H1 (cell line): ENCODE data around the gene MYLIP. TPM values are rescaled to one million over a fixed set of nuclear protein-coding genes. Genes with fewer than 3 reads are reported as not detected.

Experiments used
- CTCF ChIA-PET: fragments of 300-600 bp; sonication (Branson Sonifier 250); formaldehyde crosslinking; loops from one replicate; lab custom pipeline; 2021; ENCODE audit not compliant: partially characterized antibody; lab: Charles Lee
- POLR2A ChIA-PET: fragments of 300-600 bp; sonication (Branson Sonifier 250); formaldehyde crosslinking; loops from one replicate; lab custom pipeline; 2021; ENCODE audit warnings: inconsistent platforms; ENCODE audit not compliant: partially characterized antibody; lab: Charles Lee
- DNase-seq, 2 experiments: peaks; one replicate each; pipeline versions ENCODE4 v3.0.0 to v3.0.0-alpha.2; 2010 to 2022; ENCODE audit warnings: low spot score in 2 of 2, low read depth in 1 of 2, mixed read lengths in 1 of 2
- FAIRE-seq: peaks from 2 replicates; lab custom pipeline; 2011; peaks lifted over from hg19 to GRCh38; lab: Jason Lieb, UNC
- H2AFZ ChIP-seq: 2 replicates; pipeline ENCODE4 v1.8.1; 2012; ENCODE audit warnings: low read length, inconsistent platforms
- H2AK5ac ChIP-seq: 2 replicates; pipeline ENCODE4 v1.6.1; 2013; ENCODE audit warnings: low read depth, low read length
- H2BK120ac ChIP-seq: replicated peaks from 2 replicates; pipeline ENCODE3; 2013; ENCODE audit warnings: low read depth, low read length, inconsistent platforms
- H2BK12ac ChIP-seq: 2 replicates; pipeline ENCODE4 v1.6.1; 2013; ENCODE audit warnings: low read depth, low read length
- H2BK15ac ChIP-seq: 2 replicates; pipeline ENCODE4 v1.6.1; 2013; ENCODE audit warnings: low read length
- H2BK20ac ChIP-seq: 2 replicates; pipeline ENCODE4 v1.6.1; 2013; ENCODE audit warnings: low read length
- H2BK5ac ChIP-seq: 2 replicates; pipeline ENCODE4 v1.6.1; 2013; ENCODE audit warnings: low read depth, low read length
- H3K14ac ChIP-seq: 2 replicates; pipeline ENCODE4 v1.6.1; 2013; ENCODE audit warnings: inconsistent platforms; ENCODE audit not compliant: insufficient read length
- H3K18ac ChIP-seq: 2 replicates; pipeline ENCODE4 v1.6.1; 2013; ENCODE audit warnings: low read length; ENCODE audit errors: extremely low read depth
- H3K23ac ChIP-seq: 2 replicates; pipeline ENCODE4 v1.6.1; 2013; ENCODE audit warnings: inconsistent platforms; ENCODE audit not compliant: insufficient read length
- H3K23me2 ChIP-seq: 2 replicates; pipeline ENCODE4 v1.6.1; 2013; ENCODE audit warnings: low read depth, low read length
- H3K27ac ChIP-seq: 2 replicates; pipeline ENCODE4 v1.6.1; 2011; ENCODE audit warnings: low read depth, low read length, inconsistent platforms
- H3K27me3 ChIP-seq, 4 experiments: replicated peaks in 1 of 4; 1 replicate in 1 of 4; 2 replicates in 3 of 4; pipeline versions ENCODE4 v1.6.1 to v1.8.1; 2011 to 2013; ENCODE audit warnings: low read length in 3 of 4, mild to moderate bottlenecking in 3 of 4, inconsistent platforms in 2 of 4, mixed read lengths in 2 of 4, moderate library complexity in 1 of 4; ENCODE audit not compliant: control insufficient read depth in 3 of 4, insufficient read depth in 3 of 4; ENCODE audit errors: extremely low read depth in 1 of 4
- H3K36me3 ChIP-seq, 4 experiments: 2 replicates each; pipeline versions ENCODE4 v1.6.1 to v1.8.1; 2011 to 2013; ENCODE audit warnings: mild to moderate bottlenecking in 4 of 4, low read length in 3 of 4, moderate library complexity in 2 of 4, control low read depth in 1 of 4, inconsistent platforms in 1 of 4; ENCODE audit not compliant: insufficient read depth in 4 of 4, control insufficient read depth in 2 of 4
- H3K4ac ChIP-seq: replicated peaks from 2 replicates; pipeline ENCODE3; 2013; ENCODE audit warnings: low read length, low read depth, mixed read lengths, inconsistent platforms; ENCODE audit not compliant: insufficient read length
- H3K4me1 ChIP-seq, 4 experiments: replicated peaks in 1 of 4; 1 replicate in 1 of 4; 2 replicates in 3 of 4; pipeline versions ENCODE4 v1.6.1 to v1.8.1; 2011 to 2013; ENCODE audit warnings: low read length in 3 of 4, inconsistent platforms in 2 of 4, mixed read lengths in 1 of 4; ENCODE audit not compliant: insufficient read depth in 4 of 4, control insufficient read depth in 3 of 4
- H3K4me2 ChIP-seq, 2 experiments: 2 replicates each; pipeline versions ENCODE4 v1.6.1 to v1.8.1; 2011 to 2013; ENCODE audit warnings: low read depth in 2 of 2, low read length in 2 of 2, control low read depth in 1 of 2, inconsistent platforms in 1 of 2, mild to moderate bottlenecking in 1 of 2; ENCODE audit not compliant: insufficient read depth in 1 of 2
- H3K4me3 ChIP-seq, 4 experiments: fragments of 200-600, 300-600 bp in 1 of 4; sonication (generic), shearing (Covaris generic), sonication (Bioruptor Twin) in 1 of 4; 2 replicates each; pipeline versions ENCODE4 v1.5.1 to v1.8.1; 2011 to 2016; ENCODE audit warnings: low read length in 4 of 4, low read depth in 3 of 4, control low read depth in 2 of 4, inconsistent platforms in 2 of 4, mild to moderate bottlenecking in 2 of 4, mixed read lengths in 1 of 4, moderate library complexity in 1 of 4; ENCODE audit not compliant: insufficient read depth in 2 of 4; ENCODE audit errors: extremely low read depth in 1 of 4
- H3K56ac ChIP-seq: replicated peaks from 2 replicates; pipeline ENCODE3; 2013; ENCODE audit warnings: low read depth, mild to moderate bottlenecking, mixed read lengths, low read length, inconsistent platforms; ENCODE audit not compliant: insufficient read length
- H3K79me1 ChIP-seq: 2 replicates; pipeline ENCODE4 v1.6.1; 2013; ENCODE audit warnings: low read depth, low read length, control low read depth
- H3K79me2 ChIP-seq, 2 experiments: 2 replicates each; pipeline versions ENCODE4 v1.6.1 to v1.8.1; 2012 to 2013; ENCODE audit warnings: low read length in 2 of 2, mild to moderate bottlenecking in 2 of 2, inconsistent platforms in 1 of 2; ENCODE audit not compliant: insufficient read depth in 2 of 2, control insufficient read depth in 1 of 2
- H3K9ac ChIP-seq, 4 experiments: replicated peaks in 1 of 4; 1 replicate in 1 of 4; 2 replicates in 3 of 4; pipeline versions ENCODE4 v1.6.1 to v1.8.1; 2011 to 2013; ENCODE audit warnings: low read depth in 3 of 4, low read length in 3 of 4, control low read depth in 2 of 4, mild to moderate bottlenecking in 2 of 4, moderate library complexity in 2 of 4, inconsistent platforms in 1 of 4; ENCODE audit errors: extremely low read depth in 1 of 4
- H3K9me3 ChIP-seq, 2 experiments: 2 replicates each; pipeline versions ENCODE4 v1.6.1 to v1.8.1; 2012 to 2013; ENCODE audit warnings: mild to moderate bottlenecking in 2 of 2, moderate library complexity in 2 of 2, control low read depth in 1 of 2, inconsistent platforms in 1 of 2, low read depth in 1 of 2, low read length in 1 of 2, mixed read lengths in 1 of 2; ENCODE audit not compliant: insufficient read depth in 2 of 2
- H4K20me1 ChIP-seq, 2 experiments: replicated peaks in 1 of 2; 2 replicates each; pipeline versions ENCODE3 to v1.8.1; 2011 to 2013; ENCODE audit warnings: inconsistent platforms in 2 of 2, low read length in 2 of 2, mild to moderate bottlenecking in 1 of 2; ENCODE audit not compliant: insufficient read depth in 2 of 2, control insufficient read depth in 1 of 2
- H4K5ac ChIP-seq: 2 replicates; pipeline ENCODE4 v1.6.1; 2013; ENCODE audit warnings: low read length, low read depth, mixed read lengths, inconsistent platforms; ENCODE audit not compliant: insufficient read length
- H4K8ac ChIP-seq: 2 replicates; pipeline ENCODE4 v1.8.0; 2013; ENCODE audit warnings: mild to moderate bottlenecking, moderate library complexity, low read length, inconsistent platforms; ENCODE audit not compliant: insufficient read depth; ENCODE audit errors: extremely low read depth
- H4K91ac ChIP-seq: replicated peaks from 2 replicates; pipeline ENCODE3; 2013; ENCODE audit warnings: low read length, mixed read lengths, inconsistent platforms; ENCODE audit not compliant: insufficient read length
- BACH1 ChIP-seq: IDR thresholded peaks from 2 replicates; pipeline ENCODE4 v1.6.1; 2012; ENCODE audit warnings: low read length, improper control_type of control experiment
- BCL11A ChIP-seq, 2 experiments: IDR thresholded peaks; one replicate each; pipeline ENCODE4 v1.6.1; 2011; ENCODE audit warnings: low read depth in 2 of 2, low read length in 2 of 2, mild to moderate bottlenecking in 2 of 2
- CTBP2 ChIP-seq: IDR thresholded peaks from 2 replicates; pipeline ENCODE4 v1.7.0; 2011; ENCODE audit warnings: borderline replicate concordance, mild to moderate bottlenecking, moderate library complexity, mixed read lengths, low read length; ENCODE audit not compliant: insufficient read depth, insufficient read length
- EGR1 ChIP-seq: IDR thresholded peaks from 2 replicates; pipeline ENCODE4 v1.6.1; 2011; ENCODE audit warnings: low read depth, low read length, borderline replicate concordance
- HDAC6 ChIP-seq: IDR thresholded peaks from one replicate; pipeline ENCODE4 v1.7.1; 2012; ENCODE audit warnings: low read depth, mild to moderate bottlenecking, inconsistent platforms, low read length, moderate library complexity
- JUND ChIP-seq: IDR thresholded peaks from 2 replicates; pipeline ENCODE4 v1.6.1; 2011; ENCODE audit warnings: mild to moderate bottlenecking, improper control_type of control experiment, low read length
- PHF8 ChIP-seq: fragments of 200-600 bp; sonication (generic); conservative IDR thresholded peaks from 2 replicates; pipeline ENCODE4 v1.7.1; 2012; ENCODE audit warnings: low read depth, mild to moderate bottlenecking, inconsistent platforms, low read length, moderate library complexity
- POLR2A ChIP-seq, 2 experiments: IDR thresholded peaks; 1 replicate in 1 of 2; 2 replicates in 1 of 2; pipeline ENCODE4 v1.6.1; 2011; ENCODE audit warnings: low read depth in 2 of 2, low read length in 2 of 2, mild to moderate bottlenecking in 2 of 2; ENCODE audit errors: control extremely low read depth in 1 of 2
- POU5F1 ChIP-seq: IDR thresholded peaks from 2 replicates; pipeline ENCODE4 v1.6.1; 2011; ENCODE audit warnings: low read depth, mild to moderate bottlenecking, low read length, moderate library complexity
- RNF2 ChIP-seq: fragments of 200-900, 300-1000 bp; sonication (generic); IDR thresholded peaks from 2 replicates; pipeline ENCODE4 v1.7.1; 2016; ENCODE audit warnings: borderline replicate concordance, low read depth, mild to moderate bottlenecking, antibody characterized with exemption, low read length; ENCODE audit not compliant: poor library complexity, severe bottlenecking; ENCODE audit errors: missing control alignments
- RXRA ChIP-seq: IDR thresholded peaks from 2 replicates; pipeline ENCODE4 v1.6.1; 2011; ENCODE audit warnings: low read depth, mild to moderate bottlenecking, low read length, moderate library complexity; ENCODE audit not compliant: insufficient read depth
- SP4 ChIP-seq: IDR thresholded peaks from 2 replicates; pipeline ENCODE4 v1.6.1; 2012; ENCODE audit warnings: low read length, inconsistent platforms
- YY1 ChIP-seq: IDR thresholded peaks from 2 replicates; pipeline ENCODE4 v1.6.1; 2011; ENCODE audit warnings: low read depth, mild to moderate bottlenecking, low read length
- WGBS, 2 experiments: shearing (Covaris generic) in 1 of 2; methylation state at CpG; one replicate each; pipeline versions ENCODE4 v1.1.6 to v1.1.7; 2013 to 2015; ENCODE audit warnings: low lambda C conversion rate in 2 of 2, mixed read lengths in 2 of 2, inconsistent platforms in 1 of 2, low coverage in 1 of 2, missing lambda C conversion rate in 1 of 2; ENCODE audit not compliant: insufficient replicate concordance in 2 of 2, insufficient coverage in 1 of 2, insufficient read length in 1 of 2; ENCODE audit errors: extremely low coverage in 1 of 2, missing lambda C conversion rate in 1 of 2; 5-methylcytosine and 5-hydroxymethylcytosine counted together
- polyA plus RNA-seq, 7 experiments: library from polyadenylated mRNA; depleted of rRNA in 3 of 7; stranded (reverse) in 5 of 7; unstranded in 2 of 7; fragments of >200 nt in 5 of 7; fragments of 200-250 nt in 2 of 7; gene quantifications; 1 replicate in 5 of 7; 2 replicates in 1 of 7; 4 replicates in 1 of 7; pipeline versions ENCODE4 v1.2.1 to v1.2.3, GENCODE V29; 2011 to 2013; ENCODE audit warnings: missing spikeins in 2 of 7, mixed read lengths in 2 of 7
- total RNA-seq: library from RNA; stranded (reverse); fragmentation: NEBNext Ultra II Directional; extraction: Animal tissue kit (Norgen Biotek cat#: 25700); gene quantifications from 2 replicates; pipeline ENCODE4 v1.2.1, GENCODE V29; 2021
- TF ChIP-seq, protein P1 (sequence below): IDR thresholded peaks from 2 replicates; pipeline ENCODE4 v1.6.1; 2012; ENCODE audit warnings: inconsistent platforms

Gene MYLIP
- total and polyA plus RNA-seq, 2 of the 8 experiments (the other 6 are each of a cell fraction or from before 2014, with no cell fraction given), result 21.1 to 26.9 TPM

GRCh38 chr6:16126861-16127260 lies 2.0 kb upstream of the MYLIP start:
- no peak overlapping the region for H4K91ac ChIP-seq
- H2BK12ac ChIP-seq, result no peak overlapping the region
- peaks cover 12 to 13% of the 10 kb centered on the region in 2 experiments for H4K20me1 ChIP-seq
- H2AK5ac ChIP-seq, result no peak overlapping the region
- no peaks in the 10 kb centered on the region for H3K79me1 ChIP-seq
- CTCF ChIA-PET, result interaction anchor here (0.7 to 1.4 kb wide), 4 partner anchors 22 to 433 kb away, joined by 3 read pairs; no protein-coding TSS in a partner anchor
- H3K4me1 ChIP-seq, result no peaks in the 10 kb centered on the region; a peak in 1 of 7 replicates
- DNase-seq, result no peak
- H3K56ac ChIP-seq, result no peak overlapping the region
- H3K4ac ChIP-seq, result no peak overlapping the region
- H3K23me2 ChIP-seq, result peaks cover 4% of the 10 kb centered on the region; the same call in 1 of the 2 replicates
- H4K5ac ChIP-seq, result no peak overlapping the region
- no peak overlapping the region for H2BK20ac ChIP-seq
- no peak for FAIRE-seq
- no peak overlapping the region for H3K23ac ChIP-seq
- peaks cover 9 to 29% of the 10 kb centered on the region in 2 experiments for H3K79me2 ChIP-seq
- H3K9me3 ChIP-seq, result no peaks in the 10 kb centered on the region
- H3K36me3 ChIP-seq, result peaks cover 0 to 13% (median 0%) of the 10 kb centered on the region in 4 experiments; a peak in 1 of 8 replicates
- no peak overlapping the region for H4K8ac ChIP-seq
- no peak overlapping the region for H3K14ac ChIP-seq
- no peak overlapping the region for H2BK5ac ChIP-seq
- H3K9ac ChIP-seq, result no peak overlapping the region
- 94% methylated on average over 5 of the region's 5 CpGs; no CpG with 5 or more reads in 1 of the 2 experiments for WGBS, 2 experiments
- no peak overlapping the region for H2BK15ac ChIP-seq
- no peak overlapping the region for H3K27ac ChIP-seq
- no peaks in the 10 kb centered on the region; a peak in 1 of 7 replicates for H3K27me3 ChIP-seq
- POLR2A ChIA-PET, result interaction anchor here (0.7 kb wide), 1 partner anchor 24 kb away, joined by 3 read pairs; no protein-coding TSS in a partner anchor
- H3K18ac ChIP-seq, result no peak overlapping the region
- H3K4me3 ChIP-seq, result no peak overlapping the region
- H2AFZ ChIP-seq, result no peak overlapping the region
- no peak overlapping the region for H2BK120ac ChIP-seq
- no peak overlapping the region for H3K4me2 ChIP-seq
- TF ChIP-seq POLR2A (IDR thresholded peaks at IDR 0.05; ENCODE audit: control extremely low read depth in 1 of 2, low read depth in 2 of 2, low read length in 2 of 2), result no peak
- no peak for TF ChIP-seq EGR1
- TF ChIP-seq, protein P1, sequence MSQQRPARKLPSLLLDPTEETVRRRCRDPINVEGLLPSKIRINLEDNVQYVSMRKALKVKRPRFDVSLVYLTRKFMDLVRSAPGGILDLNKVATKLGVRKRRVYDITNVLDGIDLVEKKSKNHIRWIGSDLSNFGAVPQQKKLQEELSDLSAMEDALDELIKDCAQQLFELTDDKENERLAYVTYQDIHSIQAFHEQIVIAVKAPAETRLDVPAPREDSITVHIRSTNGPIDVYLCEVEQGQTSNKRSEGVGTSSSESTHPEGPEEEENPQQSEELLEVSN, result no peak
- no peak for TF ChIP-seq RNF2
- no peak for TF ChIP-seq RXRA
- TF ChIP-seq SP4, result no peak
- no peak for TF ChIP-seq BCL11A (IDR thresholded peaks at IDR 0.05; ENCODE audit: low read depth in 2 of 2, low read length in 2 of 2)
- no peak for TF ChIP-seq POU5F1
- no peak for TF ChIP-seq CTBP2
- no peak for TF ChIP-seq PHF8
- TF ChIP-seq HDAC6, result no peak
- no peak for TF ChIP-seq YY1
- TF ChIP-seq BACH1, result no peak
- no peak for TF ChIP-seq JUND
